Endodermal cell (in vitro differentiated cells): ENCODE results near the gene ARHGAP26. TPM values are rescaled to one million over a fixed set of nuclear protein-coding genes. Genes with fewer than 3 reads are reported as not detected.

Source experiments
- DNase-seq: peaks from one replicate; pipeline ENCODE4 v3.0.0-alpha.2; 2017
- H3K27ac ChIP-seq: 2 replicates; pipeline ENCODE4 v1.5.1; 2013; ENCODE audit warnings: mild to moderate bottlenecking, low read depth, low read length, moderate library complexity
- H3K27me3 ChIP-seq: 2 replicates; pipeline ENCODE4 v1.6.1; 2013; ENCODE audit warnings: mild to moderate bottlenecking, low read length, moderate library complexity; ENCODE audit not compliant: insufficient read depth, control insufficient read depth, poor library complexity, severe bottlenecking
- H3K36me3 ChIP-seq: 2 replicates; pipeline ENCODE4 v1.7.0; 2013; ENCODE audit warnings: mild to moderate bottlenecking, low read length, moderate library complexity; ENCODE audit not compliant: control insufficient read depth, insufficient read depth
- H3K4me1 ChIP-seq: one replicate; pipeline ENCODE4 v1.7.0; 2013; ENCODE audit warnings: low read length; ENCODE audit not compliant: control insufficient read depth, insufficient read depth
- H3K4me3 ChIP-seq: 2 replicates; pipeline ENCODE4 v1.5.1; 2013; ENCODE audit warnings: mild to moderate bottlenecking, low read length, moderate library complexity
- H3K9ac ChIP-seq: 2 replicates; pipeline ENCODE4 v1.6.1; 2013; ENCODE audit warnings: mild to moderate bottlenecking, low read length, moderate library complexity; ENCODE audit not compliant: poor library complexity, severe bottlenecking; ENCODE audit errors: extremely low read depth
- H3K9me3 ChIP-seq: 2 replicates; pipeline ENCODE4 v1.6.1; 2013; ENCODE audit warnings: mild to moderate bottlenecking, low read length, moderate library complexity; ENCODE audit not compliant: control insufficient read depth
- H3K27ac Mint-ChIP-seq: 2 replicates; pipeline ENCODE4 v1.8.0; 2020; ENCODE audit warnings: mixed read lengths
- H3K27me3 Mint-ChIP-seq: 2 replicates; pipeline ENCODE4 v1.8.0; 2021; ENCODE audit warnings: mild to moderate bottlenecking, mixed read lengths; ENCODE audit not compliant: insufficient read depth
- H3K36me3 Mint-ChIP-seq: 2 replicates; pipeline ENCODE4 v1.8.0; 2020; ENCODE audit warnings: low read depth, mixed read lengths
- H3K4me1 Mint-ChIP-seq: 2 replicates; pipeline ENCODE4 v1.8.0; 2020; ENCODE audit warnings: mixed read lengths
- H3K4me3 Mint-ChIP-seq: 2 replicates; pipeline ENCODE4 v1.8.0; 2020; ENCODE audit warnings: mild to moderate bottlenecking, moderate library complexity, mixed read lengths
- H3K9me3 Mint-ChIP-seq: 2 replicates; pipeline ENCODE4 v1.8.0; 2020; ENCODE audit warnings: mild to moderate bottlenecking, mixed read lengths
- WGBS, 2 experiments: methylation state at CpG; one replicate each; pipeline versions ENCODE4 v1.1.5 to v1.1.7; 2013; ENCODE audit warnings: missing lambda C conversion rate in 2 of 2, mixed read lengths in 1 of 2; ENCODE audit not compliant: insufficient coverage in 1 of 2, insufficient read length in 1 of 2; 5-methylcytosine and 5-hydroxymethylcytosine counted together
- total RNA-seq, 2 donors: library from RNA; stranded (reverse); fragmentation: NEBNext Ultra II Directional in 1 of 2; extraction: Animal tissue kit (Norgen Biotek cat#: 25700) in 1 of 2; gene quantifications; 2 replicates in 1 of 2; 3 replicates in 1 of 2; pipeline ENCODE4 v1.2.1, GENCODE V29; 2021
- TF ChIP-seq, protein P1 (sequence below): fragments of 200-600 bp; sonication (generic); conservative IDR thresholded peaks from 2 replicates; pipeline ENCODE4 v1.5.0; 2021; ENCODE audit warnings: antibody characterized with exemption, mild to moderate bottlenecking

The ARHGAP26 gene
- total RNA-seq, 2 donors from 2014 or later: 49.2 to 60.5 TPM

- H3K4me3 Mint-ChIP-seq: peak overlapping the region; percentile 10
- H3K36me3 Mint-ChIP-seq: peaks cover 16% of the 10 kb centered on the region
- peak overlapping the region; percentile 53 for H3K27ac Mint-ChIP-seq
- Histone ChIP-seq H3K36me3 (peaks cover 7% of the 10 kb centered on the region), H3K9me3 (peaks cover 14% of the 10 kb centered on the region), H3K27ac (no peak overlapping the region), H3K4me1 (peaks cover 11% of the 10 kb centered on the region), H3K9ac (no peak overlapping the region), H3K27me3 (no peaks in the 10 kb centered on the region), H3K4me3 (no peak overlapping the region)
- DNase-seq: peak; percentile 79
- WGBS, 2 experiments: 82 to 95% methylated on average over 4 to 7 of the region's 7 CpGs
- peaks cover 6% of the 10 kb centered on the region for H3K9me3 Mint-ChIP-seq
- TF ChIP-seq, protein P1, sequence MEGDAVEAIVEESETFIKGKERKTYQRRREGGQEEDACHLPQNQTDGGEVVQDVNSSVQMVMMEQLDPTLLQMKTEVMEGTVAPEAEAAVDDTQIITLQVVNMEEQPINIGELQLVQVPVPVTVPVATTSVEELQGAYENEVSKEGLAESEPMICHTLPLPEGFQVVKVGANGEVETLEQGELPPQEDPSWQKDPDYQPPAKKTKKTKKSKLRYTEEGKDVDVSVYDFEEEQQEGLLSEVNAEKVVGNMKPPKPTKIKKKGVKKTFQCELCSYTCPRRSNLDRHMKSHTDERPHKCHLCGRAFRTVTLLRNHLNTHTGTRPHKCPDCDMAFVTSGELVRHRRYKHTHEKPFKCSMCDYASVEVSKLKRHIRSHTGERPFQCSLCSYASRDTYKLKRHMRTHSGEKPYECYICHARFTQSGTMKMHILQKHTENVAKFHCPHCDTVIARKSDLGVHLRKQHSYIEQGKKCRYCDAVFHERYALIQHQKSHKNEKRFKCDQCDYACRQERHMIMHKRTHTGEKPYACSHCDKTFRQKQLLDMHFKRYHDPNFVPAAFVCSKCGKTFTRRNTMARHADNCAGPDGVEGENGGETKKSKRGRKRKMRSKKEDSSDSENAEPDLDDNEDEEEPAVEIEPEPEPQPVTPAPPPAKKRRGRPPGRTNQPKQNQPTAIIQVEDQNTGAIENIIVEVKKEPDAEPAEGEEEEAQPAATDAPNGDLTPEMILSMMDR: no peak
- peaks cover 47% of the 10 kb centered on the region for H3K4me1 Mint-ChIP-seq
- no peaks in the 10 kb centered on the region for H3K27me3 Mint-ChIP-seq
Observed at GRCh38 chr5:143019614-143020515, 249.7 kb downstream of the ARHGAP26 start.

- Histone ChIP-seq H3K36me3 (peaks cover 7% of the 10 kb centered on the region), H3K27ac (no peak overlapping the region), H3K9ac (no peak overlapping the region), H3K9me3 (peaks cover 14% of the 10 kb centered on the region), H3K4me3 (no peak overlapping the region), H3K27me3 (no peaks in the 10 kb centered on the region), H3K4me1 (peaks cover 10% of the 10 kb centered on the region)
- Mint-ChIP-seq H3K4me3 (no peak overlapping the region), H3K36me3 (peaks cover 16% of the 10 kb centered on the region), H3K27ac (no peak overlapping the region), H3K4me1 (peaks cover 38% of the 10 kb centered on the region), H3K27me3 (no peaks in the 10 kb centered on the region), H3K9me3 (peaks cover 6% of the 10 kb centered on the region)
- WGBS, 2 experiments: 100% methylated on average over 1 to 2 of the region's 2 CpGs
- DNase-seq: no peak
- TF ChIP-seq, protein P1: no peak
Observed at GRCh38 chr5:143021595-143021994, 251.4 kb downstream of the ARHGAP26 start.

DNA sequence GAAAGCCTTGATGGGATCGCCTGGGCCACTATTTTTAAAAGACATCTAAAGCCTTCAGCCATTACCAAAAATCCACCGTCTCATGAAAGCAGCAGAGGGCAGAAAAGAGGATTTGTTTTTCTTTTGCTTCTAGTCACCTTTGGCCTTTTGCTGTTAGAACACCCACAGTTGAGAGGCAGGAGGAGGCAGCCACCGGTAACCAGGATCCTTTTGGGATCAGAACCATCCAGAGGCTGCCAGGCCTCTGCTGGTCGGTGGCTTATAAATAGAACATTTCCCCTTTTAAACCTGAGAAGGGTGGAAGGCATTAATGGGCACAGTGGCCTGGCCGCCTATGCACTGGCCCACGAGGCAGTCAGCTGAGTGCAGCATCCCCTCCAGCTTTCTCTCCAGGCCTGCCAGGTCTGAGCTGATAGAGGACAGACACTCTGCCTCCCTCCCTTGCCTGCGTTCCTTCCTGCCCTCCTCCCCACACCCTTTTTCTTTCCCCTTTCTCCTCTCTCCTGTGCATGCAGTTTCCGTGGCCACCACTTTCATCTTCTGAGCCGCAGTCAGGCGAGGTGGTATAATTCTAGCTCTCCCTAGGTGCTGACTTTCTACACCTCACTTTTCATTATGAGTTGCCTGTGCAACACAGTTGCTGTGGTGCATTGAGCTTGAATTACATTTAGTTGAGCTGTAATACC is 253.4 kb downstream of the ARHGAP26 start:
- Histone ChIP-seq H3K4me3 (no peak overlapping the region), H3K9me3 (peaks cover under 1% of the 10 kb centered on the region), H3K4me1 (peaks cover 10% of the 10 kb centered on the region), H3K27me3 (no peaks in the 10 kb centered on the region), H3K9ac (no peak overlapping the region), H3K36me3 (no peaks in the 10 kb centered on the region), H3K27ac (no peak overlapping the region)
- WGBS, 2 experiments: 79 to 83% methylated on average over 5 to 10 of the region's 10 CpGs
- Mint-ChIP-seq H3K27me3 (no peaks in the 10 kb centered on the region), H3K4me3 (no peak overlapping the region), H3K4me1 (peaks cover 29% of the 10 kb centered on the region), H3K9me3 (no peaks in the 10 kb centered on the region), H3K27ac (no peak overlapping the region), H3K36me3 (peaks cover 6% of the 10 kb centered on the region)
- no peak for DNase-seq
- TF ChIP-seq, protein P1: no peak
